ENCODE data around the gene ZNF536.

GRCh38 chr19:30420316-30420715 lies 48.1 kb downstream of the ZNF536 start:
- no peak for TF ChIP-seq ESRRA (CRISPR knock-in tag; IDR thresholded peaks at IDR 0.05; ENCODE audit: borderline replicate concordance)
- TF ChIP-seq MAX (CRISPR knock-in tag; IDR thresholded peaks at IDR 0.05): no peak
- TF ChIP-seq NR2C2 (CRISPR knock-in tag; IDR thresholded peaks at IDR 0.05): no peak
- no peak for TF ChIP-seq JUN (CRISPR knock-in tag; IDR thresholded peaks at IDR 0.05)
- no peak for TF ChIP-seq E2F4 (CRISPR knock-in tag; IDR thresholded peaks at IDR 0.05; ENCODE audit: borderline replicate concordance, low read depth)
- TF ChIP-seq CTCF (IDR thresholded peaks at IDR 0.05): no peak
- TF ChIP-seq RELA (CRISPR knock-in tag; IDR thresholded peaks at IDR 0.05; ENCODE audit: borderline replicate concordance): no peak
- TF ChIP-seq ATF3 (CRISPR knock-in tag; conservative IDR thresholded peaks at IDR 0.05): no peak
- no peak for TF ChIP-seq NR3C1 (CRISPR knock-in tag; conservative IDR thresholded peaks at IDR 0.05; ENCODE audit: low read depth)
- no peak for TF ChIP-seq ATF2 (CRISPR knock-in tag; IDR thresholded peaks at IDR 0.05; ENCODE audit: borderline replicate concordance, low read depth)
- TF ChIP-seq GABPB1 (CRISPR knock-in tag; IDR thresholded peaks at IDR 0.05): no peak
